Gastrocnemius medialis (tissue), 4 donors: ENCODE data around the gene LRCH4.

Experiments used
- POLR2A ChIP-seq, 2 donors: fragments of 450-650 bp; IDR thresholded peaks; one replicate each; pipeline ENCODE4 v1.6.1; 2017; ENCODE audit warnings: antibody characterized with exemption in 2 of 2, mild to moderate bottlenecking in 2 of 2, moderate library complexity in 2 of 2
- TF ChIP-seq, protein P1 (sequence below), 5 experiments: fragments of 450-650 bp in 3 of 5; fragments of 200-600 bp in 2 of 5; sonication (generic) in 2 of 5; IDR thresholded peaks in 4 of 5; conservative IDR thresholded peaks in 1 of 5; 1 replicate in 4 of 5; 2 replicates in 1 of 5; pipeline ENCODE4 v1.5.1; 2016 to 2019; ENCODE audit warnings: antibody characterized with exemption in 5 of 5, mild to moderate bottlenecking in 3 of 5, moderate library complexity in 3 of 5

DNA sequence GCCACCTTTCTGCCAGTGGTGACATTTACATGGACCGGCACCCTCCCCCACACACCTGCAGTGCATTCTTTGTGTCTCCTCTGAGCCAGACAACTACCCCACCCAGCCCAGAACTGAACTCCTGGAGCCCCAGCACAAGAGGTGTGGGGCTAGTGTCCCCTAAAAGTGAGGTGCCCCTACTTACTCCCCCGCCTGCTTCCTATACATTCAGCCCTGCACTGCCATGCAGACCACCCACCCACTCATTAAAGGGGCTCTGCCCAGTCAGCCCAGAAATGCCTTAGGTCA lies 14.2 kb downstream of the LRCH4 start:
- TF ChIP-seq, protein P1, sequence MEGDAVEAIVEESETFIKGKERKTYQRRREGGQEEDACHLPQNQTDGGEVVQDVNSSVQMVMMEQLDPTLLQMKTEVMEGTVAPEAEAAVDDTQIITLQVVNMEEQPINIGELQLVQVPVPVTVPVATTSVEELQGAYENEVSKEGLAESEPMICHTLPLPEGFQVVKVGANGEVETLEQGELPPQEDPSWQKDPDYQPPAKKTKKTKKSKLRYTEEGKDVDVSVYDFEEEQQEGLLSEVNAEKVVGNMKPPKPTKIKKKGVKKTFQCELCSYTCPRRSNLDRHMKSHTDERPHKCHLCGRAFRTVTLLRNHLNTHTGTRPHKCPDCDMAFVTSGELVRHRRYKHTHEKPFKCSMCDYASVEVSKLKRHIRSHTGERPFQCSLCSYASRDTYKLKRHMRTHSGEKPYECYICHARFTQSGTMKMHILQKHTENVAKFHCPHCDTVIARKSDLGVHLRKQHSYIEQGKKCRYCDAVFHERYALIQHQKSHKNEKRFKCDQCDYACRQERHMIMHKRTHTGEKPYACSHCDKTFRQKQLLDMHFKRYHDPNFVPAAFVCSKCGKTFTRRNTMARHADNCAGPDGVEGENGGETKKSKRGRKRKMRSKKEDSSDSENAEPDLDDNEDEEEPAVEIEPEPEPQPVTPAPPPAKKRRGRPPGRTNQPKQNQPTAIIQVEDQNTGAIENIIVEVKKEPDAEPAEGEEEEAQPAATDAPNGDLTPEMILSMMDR (IDR thresholded peaks at IDR 0.05 in 4 of 5, conservative IDR thresholded peaks at IDR 0.05 in 1 of 5) = no peak
- no peak for TF ChIP-seq POLR2A (IDR thresholded peaks at IDR 0.05)
